ENCODE measurements around the gene PPP1R14C.

PPP1R14C gene

GRCh38 chr6:150139533-150139932 lies 3.3 kb upstream of the PPP1R14C start:
- no peak for DNase-seq

- DNase-seq, result no peak
These were observed 2.4 kb upstream of the PPP1R14C start for GRCh38 chr6:150140236-150140969.

- no peak for DNase-seq
These were observed 661 bp upstream of the PPP1R14C start for GRCh38 chr6:150142097-150142669.

- no peak for DNase-seq
These were observed 861 bp downstream of the PPP1R14C start for GRCh38 chr6:150143516-150144293.

- DNase-seq, result no peak
These were observed 1.5 kb downstream of the PPP1R14C start for GRCh38 chr6:150144294-150144868.

GRCh38 chr6:150145427-150145826 lies 2.6 kb downstream of the PPP1R14C start:
- DNase-seq, result no peak

- DNase-seq, result no peak
These were observed 3.0 kb downstream of the PPP1R14C start for GRCh38 chr6:150145830-150146229.

- DNase-seq, result no peak
These were observed 3.6 kb downstream of the PPP1R14C start for GRCh38 chr6:150146436-150146835.

- no peak for DNase-seq
These were observed 6.3 kb downstream of the PPP1R14C start for GRCh38 chr6:150149146-150149545.

- no peak for DNase-seq
These were observed 7.6 kb downstream of the PPP1R14C start for GRCh38 chr6:150150458-150150820.

- no peak for DNase-seq
These were observed 8.2 kb downstream of the PPP1R14C start for GRCh38 chr6:150150821-150151646.

GRCh38 chr6:150152891-150153876 lies 10.3 kb downstream of the PPP1R14C start:
- no peak for DNase-seq

- no peak for DNase-seq
These were observed 11.2 kb downstream of the PPP1R14C start for GRCh38 chr6:150153905-150154492.

GRCh38 chr6:150156460-150156859 lies 13.6 kb downstream of the PPP1R14C start:
- DNase-seq, result no peak

- no peak for DNase-seq
These were observed 14.2 kb downstream of the PPP1R14C start for GRCh38 chr6:150157081-150157480.

GRCh38 chr6:150159757-150160156 lies 16.9 kb downstream of the PPP1R14C start:
- no peak for DNase-seq

GRCh38 chr6:150163970-150164369 lies 21.1 kb downstream of the PPP1R14C start:
- DNase-seq, result no peak

- no peak for DNase-seq
These were observed 22.3 kb downstream of the PPP1R14C start for GRCh38 chr6:150165020-150165702.

GRCh38 chr6:150167479-150167873 lies 24.6 kb downstream of the PPP1R14C start:
- no peak for DNase-seq

GRCh38 chr6:150169181-150169580 lies 26.3 kb downstream of the PPP1R14C start:
- DNase-seq, result no peak
